AG08395 (cell line): ENCODE data around the gene HBD.

ENCODE experiments used
- DNase-seq: peaks from one replicate; pipeline ENCODE4 v3.0.0; 2012; ENCODE audit warnings: mixed read lengths, low spot score

The HBD gene

GRCh38 chr11:5232176-5232575 is 2.1 kb downstream of the HBD start:
- no peak for DNase-seq

DNA sequence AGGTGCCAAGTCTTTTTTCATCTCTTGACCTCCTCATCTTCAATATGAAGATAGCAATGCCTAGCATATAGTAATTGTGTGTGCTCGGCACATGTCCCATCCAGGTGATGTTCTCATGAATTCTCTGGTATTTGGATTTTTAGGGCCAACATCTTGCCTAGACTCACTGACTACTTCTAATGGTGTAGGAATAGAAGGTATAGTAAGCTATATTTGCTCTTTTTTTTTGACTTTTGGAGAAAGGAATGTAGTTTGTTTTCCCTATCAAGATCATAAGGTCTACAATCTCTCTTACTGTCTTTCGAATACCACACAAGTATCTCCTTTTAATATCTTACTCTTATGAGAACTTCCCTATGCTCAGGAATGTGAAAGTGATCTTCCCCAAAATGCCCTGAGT is 3.2 kb downstream of the HBD start:
- no peak for DNase-seq

DNA sequence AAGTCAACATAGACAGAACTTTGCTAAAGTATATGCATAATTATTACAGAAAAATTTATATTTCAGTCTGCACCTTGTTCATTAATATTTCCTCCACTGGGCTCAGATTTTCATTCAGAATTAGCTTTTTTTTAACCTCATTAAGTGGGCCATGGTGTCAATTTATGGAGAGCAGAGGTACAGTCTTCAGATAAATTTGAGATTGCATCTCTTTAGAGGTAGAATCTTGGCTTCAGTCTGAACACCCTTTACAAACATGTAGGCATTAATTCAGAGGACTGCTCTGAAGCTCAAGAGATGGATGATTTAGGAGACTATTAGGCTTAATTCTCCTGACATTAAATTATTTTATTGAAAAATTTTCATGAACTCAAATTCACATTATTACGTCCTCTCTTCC is 4.0 kb downstream of the HBD start:
- DNase-seq, result no peak

GRCh38 chr11:5229796-5230195 is 4.5 kb downstream of the HBD start:
- no peak for DNase-seq

DNA sequence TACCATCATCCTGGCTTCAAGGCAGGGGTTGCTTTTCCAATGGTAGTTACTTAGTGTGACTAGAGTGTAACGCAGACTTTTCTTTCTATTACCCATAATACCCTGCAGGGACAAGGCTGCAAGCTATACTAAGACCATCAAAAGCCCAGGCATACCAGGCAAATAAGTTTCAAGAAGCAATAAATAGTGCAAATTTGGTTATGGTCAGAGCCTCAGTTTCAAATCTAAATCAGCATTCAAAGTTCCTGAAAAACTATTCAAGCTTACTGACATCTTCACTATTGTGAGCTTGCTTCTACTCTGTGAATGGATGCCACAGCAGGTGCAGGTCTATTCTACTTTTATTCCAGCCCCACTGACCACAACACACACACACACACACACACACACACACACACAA is 4.9 kb downstream of the HBD start:
- DNase-seq, result no peak

DNA sequence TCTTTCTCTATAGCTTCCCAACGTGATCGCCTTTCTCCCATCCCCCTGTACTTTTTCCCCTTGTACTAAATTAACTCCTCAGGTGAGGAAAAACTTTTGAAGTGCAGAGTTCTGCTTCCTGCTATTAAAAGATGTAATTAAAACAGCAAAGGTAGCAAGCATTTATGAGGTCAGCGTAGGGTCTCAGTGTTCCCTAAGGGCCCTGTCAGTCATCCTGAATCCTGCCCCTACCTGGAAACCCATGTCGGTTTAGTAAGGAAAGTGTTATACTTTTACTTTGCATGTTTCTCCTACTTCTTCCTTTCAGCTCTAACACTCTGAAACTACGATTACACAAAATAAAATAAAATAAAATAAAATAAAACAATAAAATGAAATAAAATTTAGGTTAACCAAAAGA is 6.2 kb downstream of the HBD start:
- DNase-seq, result no peak

DNA sequence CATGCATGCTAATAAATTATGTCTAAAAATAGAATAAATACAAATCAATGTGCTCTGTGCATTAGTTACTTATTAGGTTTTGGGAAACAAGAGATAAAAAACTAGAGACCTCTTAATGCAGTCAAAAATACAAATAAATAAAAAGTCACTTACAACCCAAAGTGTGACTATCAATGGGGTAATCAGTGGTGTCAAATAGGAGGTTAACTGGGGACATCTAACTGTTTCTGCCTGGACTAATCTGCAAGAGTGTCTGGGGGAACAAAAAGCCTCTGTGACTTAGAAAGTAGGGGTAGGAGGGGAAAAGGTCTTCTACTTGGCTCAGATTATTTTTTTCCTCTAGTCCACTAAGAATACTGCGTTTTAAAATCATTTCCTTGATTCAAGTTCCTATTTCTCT is 6.6 kb downstream of the HBD start:
- no peak for DNase-seq

DNA sequence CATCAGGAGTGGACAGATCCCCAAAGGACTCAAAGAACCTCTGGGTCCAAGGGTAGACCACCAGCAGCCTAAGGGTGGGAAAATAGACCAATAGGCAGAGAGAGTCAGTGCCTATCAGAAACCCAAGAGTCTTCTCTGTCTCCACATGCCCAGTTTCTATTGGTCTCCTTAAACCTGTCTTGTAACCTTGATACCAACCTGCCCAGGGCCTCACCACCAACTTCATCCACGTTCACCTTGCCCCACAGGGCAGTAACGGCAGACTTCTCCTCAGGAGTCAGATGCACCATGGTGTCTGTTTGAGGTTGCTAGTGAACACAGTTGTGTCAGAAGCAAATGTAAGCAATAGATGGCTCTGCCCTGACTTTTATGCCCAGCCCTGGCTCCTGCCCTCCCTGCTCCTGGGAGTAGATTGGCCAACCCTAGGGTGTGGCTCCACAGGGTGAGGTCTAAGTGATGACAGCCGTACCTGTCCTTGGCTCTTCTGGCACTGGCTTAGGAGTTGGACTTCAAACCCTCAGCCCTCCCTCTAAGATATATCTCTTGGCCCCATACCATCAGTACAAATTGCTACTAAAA is 7.5 kb downstream of the HBD start, which contains the start of gene HBB:
Gene HBB (minus strand): TSS at position 340 of the 579 bp plus-strand sequence. CDS start 50 bp downstream, at position 290.
- DNase-seq, result no peak

DNA sequence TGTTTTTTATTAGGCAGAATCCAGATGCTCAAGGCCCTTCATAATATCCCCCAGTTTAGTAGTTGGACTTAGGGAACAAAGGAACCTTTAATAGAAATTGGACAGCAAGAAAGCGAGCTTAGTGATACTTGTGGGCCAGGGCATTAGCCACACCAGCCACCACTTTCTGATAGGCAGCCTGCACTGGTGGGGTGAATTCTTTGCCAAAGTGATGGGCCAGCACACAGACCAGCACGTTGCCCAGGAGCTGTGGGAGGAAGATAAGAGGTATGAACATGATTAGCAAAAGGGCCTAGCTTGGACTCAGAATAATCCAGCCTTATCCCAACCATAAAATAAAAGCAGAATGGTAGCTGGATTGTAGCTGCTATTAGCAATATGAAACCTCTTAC is 8.8 kb downstream of the HBD start:
- DNase-seq, result no peak

DNA sequence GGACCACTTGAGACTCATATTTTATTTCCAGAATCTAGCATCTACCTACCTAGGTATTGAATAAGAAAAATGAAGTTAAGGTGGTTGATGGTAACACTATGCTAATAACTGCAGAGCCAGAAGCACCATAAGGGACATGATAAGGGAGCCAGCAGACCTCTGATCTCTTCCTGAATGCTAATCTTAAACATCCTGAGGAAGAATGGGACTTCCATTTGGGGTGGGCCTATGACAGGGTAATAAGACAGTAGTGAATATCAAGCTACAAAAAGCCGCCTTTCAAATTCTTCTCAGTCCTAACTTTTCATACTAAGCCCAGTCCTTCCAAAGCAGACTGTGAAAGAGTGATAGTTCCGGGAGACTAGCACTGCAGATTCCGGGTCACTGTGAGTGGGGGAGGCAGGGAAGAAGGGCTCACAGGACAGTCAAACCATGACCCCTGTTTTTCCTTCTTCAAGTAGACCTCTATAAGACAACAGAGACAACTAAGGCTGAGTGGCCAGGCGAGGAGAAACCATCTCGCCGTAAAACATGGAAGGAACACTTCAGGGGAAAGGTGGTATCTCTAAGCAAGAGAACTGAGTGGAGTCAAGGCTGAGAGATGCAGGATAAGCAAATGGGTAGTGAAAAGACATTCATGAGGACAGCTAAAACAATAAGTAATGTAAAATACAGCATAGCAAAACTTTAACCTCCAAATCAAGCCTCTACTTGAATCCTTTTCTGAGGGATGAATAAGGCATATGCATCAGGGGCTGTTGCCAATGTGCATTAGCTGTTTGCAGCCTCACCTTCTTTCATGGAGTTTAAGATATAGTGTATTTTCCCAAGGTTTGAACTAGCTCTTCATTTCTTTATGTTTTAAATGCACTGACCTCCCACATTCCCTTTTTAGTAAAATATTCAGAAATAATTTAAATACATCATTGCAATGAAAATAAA is 9.5 kb downstream of the HBD start:
- no peak for DNase-seq

GRCh38 chr11:5223686-5224085 is 10.6 kb downstream of the HBD start:
- DNase-seq, result no peak

DNA sequence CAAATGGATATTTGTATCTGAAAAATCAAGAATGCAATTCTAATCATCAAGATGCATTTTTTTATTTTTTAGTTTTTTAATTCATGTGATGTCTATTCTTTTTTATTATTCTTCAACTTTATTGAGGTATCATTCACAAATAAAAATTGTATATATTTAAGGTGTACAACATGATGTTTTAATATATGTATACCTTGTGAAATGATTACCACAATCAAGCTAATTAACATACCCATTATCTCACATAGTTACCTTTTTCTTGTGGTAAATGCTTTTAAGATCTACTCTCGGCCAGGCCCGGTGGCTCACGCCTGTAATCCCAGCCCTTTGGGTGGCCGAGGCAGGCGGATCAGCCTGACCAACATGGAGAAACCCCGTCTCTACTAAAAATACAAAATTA is 11.1 kb downstream of the HBD start:
- DNase-seq, result no peak

DNA sequence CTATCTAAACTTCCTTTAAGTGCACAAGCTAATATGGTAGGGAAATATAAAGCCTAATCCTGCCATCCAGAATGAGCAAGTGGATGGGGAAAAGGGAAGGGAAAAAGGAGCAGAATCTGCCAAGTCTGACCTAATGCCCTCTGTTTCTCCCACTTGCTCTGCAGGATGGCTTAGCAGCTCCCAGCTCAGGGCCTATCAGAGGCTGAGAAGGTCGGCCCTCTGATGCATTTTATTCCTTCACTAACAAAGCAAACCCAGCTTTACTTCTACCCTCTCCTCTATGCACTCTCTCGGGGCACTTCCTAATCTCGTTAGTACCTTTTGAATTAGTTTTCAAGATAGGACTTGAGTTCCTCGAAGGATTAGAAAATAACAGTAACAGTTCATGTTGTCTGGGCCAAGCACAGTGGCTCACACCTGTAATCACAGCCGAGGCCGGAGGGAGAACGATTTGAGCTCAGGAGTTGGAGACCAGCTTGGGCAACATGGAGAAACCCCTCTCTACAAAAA is 23.9 kb downstream of the HBD start:
- no peak for DNase-seq

GRCh38 chr11:5204787-5205186 is 29.5 kb downstream of the HBD start:
- DNase-seq, result peak; percentile 85

- DNase-seq, result no peak
Measured at GRCh38 chr11:5203366-5203765, 30.9 kb downstream of the HBD start.

GRCh38 chr11:5200582-5200981 is 33.7 kb downstream of the HBD start, which contains the start of gene OR51V1:
OR51V1 (minus strand) TSS chr11:5200682; CDS start chr11:5200682, 0 bp downstream.
- no peak for DNase-seq

DNA sequence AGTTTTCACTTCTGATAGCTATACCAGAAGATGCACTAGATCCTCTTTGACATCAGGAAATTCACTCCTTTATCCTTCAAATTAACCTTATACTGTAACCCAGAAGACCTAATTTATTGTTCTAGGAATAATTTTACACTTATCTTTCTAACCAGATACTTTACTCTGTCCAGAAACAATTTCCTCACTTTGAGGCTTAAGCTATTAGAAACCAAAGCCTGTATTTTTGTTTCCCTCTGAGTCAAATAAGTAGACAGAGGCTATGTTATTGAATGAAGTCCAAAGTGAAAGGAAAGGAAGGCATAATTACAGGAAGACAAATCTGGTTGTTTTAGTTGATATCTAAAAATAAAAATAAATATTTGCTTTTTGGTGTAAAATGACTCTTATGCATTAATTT is 36.0 kb downstream of the HBD start:
- DNase-seq, result no peak

DNA sequence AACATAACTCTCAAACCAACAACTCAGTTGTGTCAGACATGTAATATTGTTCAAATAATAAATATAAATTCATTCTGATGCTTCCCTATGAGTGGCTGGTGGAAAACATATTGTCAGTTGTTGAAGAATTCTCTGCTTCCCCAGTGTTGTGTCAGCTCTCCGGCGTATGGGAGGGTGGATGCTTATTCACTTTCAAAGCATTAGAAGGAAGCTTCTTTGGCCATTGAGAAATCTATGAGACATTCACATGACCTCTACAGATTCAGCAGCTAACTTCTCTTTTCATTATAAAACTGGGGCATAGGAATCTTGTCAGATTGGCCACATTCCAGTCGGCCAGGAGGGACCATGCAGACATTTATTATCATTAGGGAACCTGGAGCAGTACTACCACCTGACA is 36.7 kb downstream of the HBD start:
- DNase-seq, result peak; percentile 25

GRCh38 chr11:5196731-5197130 is 37.6 kb downstream of the HBD start:
- DNase-seq, result peak; percentile 3

GRCh38 chr11:5196067-5196466 is 38.2 kb downstream of the HBD start:
- no peak for DNase-seq

DNA sequence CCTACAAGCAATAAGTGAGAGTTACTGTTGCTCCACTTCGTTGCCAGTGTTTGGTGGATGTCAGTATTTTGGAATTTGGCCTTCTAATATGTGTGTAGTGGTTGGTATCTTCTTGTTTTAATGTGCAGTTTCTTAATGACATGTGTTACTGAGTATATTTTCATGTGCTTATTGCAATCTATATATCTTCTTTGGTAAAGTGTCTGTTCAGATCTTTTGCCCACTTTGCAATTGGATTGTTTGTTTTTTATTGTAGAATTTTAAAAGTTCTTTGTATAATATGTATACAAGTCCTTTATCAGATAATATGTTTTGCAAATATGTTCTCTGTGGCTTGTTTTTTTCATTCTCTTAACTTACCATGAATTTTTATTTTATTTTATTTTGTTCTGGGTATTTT is 41.5 kb downstream of the HBD start:
- DNase-seq, result no peak

DNA sequence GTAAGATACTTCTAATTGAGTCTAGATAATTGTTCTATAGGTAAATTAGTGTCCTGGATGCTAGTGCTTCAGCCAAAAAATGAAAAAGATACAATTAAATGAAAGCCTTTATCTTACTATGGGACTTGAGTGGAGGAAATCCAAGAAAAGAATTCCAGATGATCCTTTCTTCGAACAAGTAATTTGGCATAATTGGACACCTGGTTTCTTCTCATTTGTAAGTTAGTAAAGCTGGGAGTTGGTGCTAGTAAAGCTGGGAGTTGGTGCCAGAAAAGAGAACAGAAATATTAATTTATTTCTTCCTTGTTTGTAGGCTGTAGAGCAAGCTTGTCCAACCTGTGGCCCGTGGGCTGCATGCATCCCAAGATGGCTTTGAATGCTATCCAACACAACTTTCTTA is 46.1 kb downstream of the HBD start:
- no peak for DNase-seq
